Psoas muscle (tissue), 8 donors: Measurements from ENCODE around the gene SH3RF2. TPM values are rescaled to one million over a fixed set of nuclear protein-coding genes. Genes with fewer than 3 reads are reported as not detected.
A peak's percentile ranks its signal among the peaks of the same experiment; 100 is the strongest.
"Not testable (repeated sequence)": the region's sequence is repeated elsewhere in the genome, so short reads cannot be mapped to it uniquely, and the experiment has no call there.

Experiments
- ATAC-seq, 4 donors: fragments of 200-7000 bp; cut with Tn5 transposase; one replicate each; pipeline ENCODE4 v1.9.1; 2020; ENCODE audit warnings: moderate library complexity in 3 of 4, mild to moderate bottlenecking in 2 of 4
- DNase-seq, 2 donors: peaks; one replicate each; pipeline ENCODE4 v3.0.0-alpha.2; 2020
- H3K27ac ChIP-seq: fragments of 200-600 bp; one replicate; pipeline ENCODE4 v1.8.0; 2022
- H3K27me3 ChIP-seq, 3 donors: fragments of 200-600 bp in 1 of 3; one replicate each; pipeline versions ENCODE4 v1.6.1 to v1.8.0; 2013 to 2022; ENCODE audit warnings: low read length in 2 of 3, mild to moderate bottlenecking in 2 of 3, moderate library complexity in 1 of 3; ENCODE audit not compliant: insufficient read depth in 3 of 3
- H3K36me3 ChIP-seq, 2 donors: fragments of 200-600 bp in 1 of 2; one replicate each; pipeline versions ENCODE4 v1.6.1 to v1.8.0; 2013 to 2022; ENCODE audit warnings: low read depth in 1 of 2, mild to moderate bottlenecking in 1 of 2, moderate library complexity in 1 of 2; ENCODE audit not compliant: insufficient read depth in 1 of 2
- H3K4me1 ChIP-seq: fragments of 200-600 bp; one replicate; pipeline ENCODE4 v1.8.0; 2022
- H3K4me3 ChIP-seq: fragments of 200-600 bp; one replicate; pipeline ENCODE4 v1.8.0; 2022; ENCODE audit warnings: mild to moderate bottlenecking
- H3K9me3 ChIP-seq: fragments of 200-600 bp; one replicate; pipeline ENCODE4 v1.8.0; 2022
- WGBS, 3 donors: extraction: QIAGEN DNeasy Blood & Tissue Kit; methylation state at CpG; one replicate each; pipeline versions ENCODE4 v1.1.6 to v1.1.7; 2013; 5-methylcytosine and 5-hydroxymethylcytosine counted together
- intact Hi-C, 2 donors: fragments of 100-400 bp; cut with DNase I; formaldehyde crosslinking; loops; one replicate each; pipeline versions ENCODE4 v1.11.0 to v1.14.2; 2022
- polyA plus RNA-seq, 3 donors: library from polyadenylated mRNA; stranded (reverse); fragments of 200-250 nt; gene quantifications; one replicate each; pipeline ENCODE4 v1.2.3, GENCODE V29; 2013
- total RNA-seq, 4 donors: library from RNA; stranded (reverse); fragmentation: NEBNext Ultra II Directional in 2 of 4; extraction: Animal tissue kit (Norgen Biotek cat#: 25700) in 2 of 4; gene quantifications; one replicate each; pipeline versions ENCODE4 v1.2.1 to v1.2.4, GENCODE V29; 2021 to 2023
- TF ChIP-seq, protein P1 (sequence below): fragments of 200-600 bp; IDR thresholded peaks from one replicate; pipeline ENCODE4 v1.8.0; 2022; ENCODE audit warnings: antibody characterized with exemption
- donor health status: healthy with polysubstance abuse.
- donor health status: DM: no; HTN: no; CAD: no; lungs with moderate emphysema.
- donor health status: Bipolar disorder and iron deficiency.
- donor health status: healthy.
- donor health status: DM: yes; HTN: yes; CAD: no.
- donor health status: DM: no; HTN: no; CAD: no.
- donor health status: DM: no; HTN: no; CAD: no.
- donor health status: DM: yes; HTN: yes; CAD: no.

The SH3RF2 gene
- total and polyA plus RNA-seq, 7 donors: 1.1 to 64.1 (median 24.3) TPM

DNA sequence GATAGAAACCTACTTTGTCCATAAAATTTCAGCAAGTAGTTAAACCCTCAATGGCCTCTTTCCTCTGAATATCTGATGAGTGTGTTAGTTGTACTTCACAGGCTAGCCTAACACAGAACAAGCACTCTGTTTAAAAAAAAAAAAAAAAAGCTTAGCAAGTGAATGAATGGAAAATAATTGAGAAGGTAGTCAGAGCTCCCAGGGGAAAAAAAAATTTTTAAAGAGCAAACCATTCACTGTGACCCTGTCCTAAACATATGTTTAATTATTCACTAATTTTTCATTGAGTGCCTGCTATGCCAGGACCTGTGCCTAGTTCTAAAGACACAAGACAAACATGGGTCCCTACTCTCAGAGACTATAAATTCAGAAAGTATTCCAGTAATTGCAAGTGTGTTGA lies 69.3 kb downstream of the SH3RF2 start:
- DNase-seq (no peak), ATAC-seq (no peak)
- H3K4me1 ChIP-seq: no peaks in the 10 kb centered on the region
- intact Hi-C loops: no loop called here
- no peak overlapping the region for H3K4me3 ChIP-seq
- TF ChIP-seq, protein P1, sequence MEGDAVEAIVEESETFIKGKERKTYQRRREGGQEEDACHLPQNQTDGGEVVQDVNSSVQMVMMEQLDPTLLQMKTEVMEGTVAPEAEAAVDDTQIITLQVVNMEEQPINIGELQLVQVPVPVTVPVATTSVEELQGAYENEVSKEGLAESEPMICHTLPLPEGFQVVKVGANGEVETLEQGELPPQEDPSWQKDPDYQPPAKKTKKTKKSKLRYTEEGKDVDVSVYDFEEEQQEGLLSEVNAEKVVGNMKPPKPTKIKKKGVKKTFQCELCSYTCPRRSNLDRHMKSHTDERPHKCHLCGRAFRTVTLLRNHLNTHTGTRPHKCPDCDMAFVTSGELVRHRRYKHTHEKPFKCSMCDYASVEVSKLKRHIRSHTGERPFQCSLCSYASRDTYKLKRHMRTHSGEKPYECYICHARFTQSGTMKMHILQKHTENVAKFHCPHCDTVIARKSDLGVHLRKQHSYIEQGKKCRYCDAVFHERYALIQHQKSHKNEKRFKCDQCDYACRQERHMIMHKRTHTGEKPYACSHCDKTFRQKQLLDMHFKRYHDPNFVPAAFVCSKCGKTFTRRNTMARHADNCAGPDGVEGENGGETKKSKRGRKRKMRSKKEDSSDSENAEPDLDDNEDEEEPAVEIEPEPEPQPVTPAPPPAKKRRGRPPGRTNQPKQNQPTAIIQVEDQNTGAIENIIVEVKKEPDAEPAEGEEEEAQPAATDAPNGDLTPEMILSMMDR: no peak
- no peaks in the 10 kb centered on the region for H3K27me3 ChIP-seq
- H3K9me3 ChIP-seq: no peaks in the 10 kb centered on the region
- H3K36me3 ChIP-seq: no peaks in the 10 kb centered on the region
- H3K27ac ChIP-seq: no peak overlapping the region

DNA sequence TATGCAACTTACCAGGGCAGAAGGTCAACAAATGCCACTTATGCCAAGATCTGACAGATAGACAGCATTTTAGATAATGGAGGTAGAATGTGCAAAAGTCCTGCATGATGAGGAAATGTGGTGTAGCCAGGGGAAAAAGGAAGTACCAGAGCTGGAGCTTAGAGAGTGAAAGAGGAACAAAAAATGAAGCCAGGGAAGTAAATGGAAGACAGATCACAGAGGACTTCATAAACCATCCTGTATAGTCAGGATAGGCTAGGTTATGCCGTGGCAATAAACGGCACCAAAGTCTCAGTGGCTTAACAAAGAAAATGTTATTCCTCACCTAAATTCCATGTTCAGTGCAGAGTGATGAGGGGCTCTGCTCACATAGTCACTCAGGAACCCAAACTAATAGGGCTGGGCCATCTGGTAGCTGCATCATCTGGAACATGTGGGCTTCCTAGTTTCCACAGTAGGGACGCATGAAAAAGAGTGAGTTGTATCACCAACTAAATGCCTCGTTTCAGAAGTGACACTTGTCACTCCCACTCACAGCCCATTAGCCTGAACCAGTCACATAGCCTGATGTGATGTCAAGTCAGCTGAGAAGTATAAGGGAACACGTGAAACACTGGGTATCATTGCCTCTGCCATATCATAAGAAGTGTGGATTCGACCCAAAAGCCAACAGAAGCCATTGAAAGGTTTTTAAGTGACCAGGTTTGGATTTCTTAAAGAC lies 70.3 kb downstream of the SH3RF2 start:
- TF ChIP-seq, protein P1: no peak
- ATAC-seq: peak in 1 of 4 donors; percentile 28
- H3K27me3 ChIP-seq: no peaks in the 10 kb centered on the region
- no peaks in the 10 kb centered on the region for H3K36me3 ChIP-seq
- H3K9me3 ChIP-seq: no peaks in the 10 kb centered on the region
- no peaks in the 10 kb centered on the region for H3K4me1 ChIP-seq
- WGBS, 3 donors: 78 to 84% (median 81%) methylated on average over 6 of the region's 6 CpGs
- intact Hi-C loops: no loop called here
- H3K4me3 ChIP-seq: no peak overlapping the region
- DNase-seq: no peak
- no peak overlapping the region for H3K27ac ChIP-seq

DNA sequence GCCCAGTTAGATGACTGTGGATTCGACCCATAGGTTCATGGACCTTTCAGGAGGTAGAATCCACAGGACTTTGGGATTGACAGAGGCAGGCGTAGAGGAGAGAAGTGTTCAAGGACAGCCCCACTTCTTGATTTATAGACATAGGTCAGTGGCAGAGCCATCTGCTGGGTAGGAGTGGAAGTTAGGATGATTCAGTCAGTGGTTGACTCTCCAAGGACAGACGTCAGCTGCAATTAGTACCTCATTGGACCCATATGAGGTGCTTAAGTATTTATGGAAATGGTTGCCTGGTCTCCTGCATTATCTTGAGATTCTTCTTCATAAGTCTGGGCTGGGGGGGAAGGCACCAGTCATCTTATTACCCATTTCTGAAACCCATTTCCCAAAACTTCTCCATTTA lies 70.9 kb downstream of the SH3RF2 start:
- intact Hi-C loops: no loop called here
- no peak overlapping the region for H3K27ac ChIP-seq
- H3K4me3 ChIP-seq: no peak overlapping the region
- H3K4me1 ChIP-seq: no peaks in the 10 kb centered on the region
- TF ChIP-seq, protein P1: no peak
- DNase-seq (no peak), ATAC-seq (peak; percentile 76 to 96 (median 93))
- no peaks in the 10 kb centered on the region for H3K36me3 ChIP-seq
- no peaks in the 10 kb centered on the region for H3K27me3 ChIP-seq
- H3K9me3 ChIP-seq: no peaks in the 10 kb centered on the region
- 56 to 62% (median 58%) methylated on average over 3 of the region's 3 CpGs for WGBS, 3 donors

DNA sequence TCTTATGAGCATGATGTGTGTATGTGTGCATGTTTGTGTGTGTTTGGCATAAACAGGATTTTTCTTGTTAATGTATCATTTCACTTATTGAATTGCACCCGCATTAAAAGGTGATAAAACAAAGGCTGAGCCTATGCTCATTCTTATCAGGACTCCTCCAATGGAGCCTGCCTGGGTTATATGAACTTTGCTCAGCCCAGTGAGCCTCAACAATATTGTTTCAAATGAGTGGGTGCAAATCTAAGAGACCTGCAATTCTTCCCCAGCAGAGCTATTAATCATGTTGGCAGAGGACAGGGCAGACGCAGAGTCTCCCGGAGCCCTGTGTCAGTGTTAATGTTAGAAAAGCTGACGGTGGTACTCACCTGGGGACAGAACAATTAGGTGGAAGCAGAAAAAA lies 71.6 kb downstream of the SH3RF2 start:
- Histone ChIP-seq H3K27ac (no peak overlapping the region), H3K4me1 (no peaks in the 10 kb centered on the region), H3K27me3 (no peaks in the 10 kb centered on the region), H3K9me3 (no peaks in the 10 kb centered on the region), H3K36me3 (no peaks in the 10 kb centered on the region), H3K4me3 (no peak overlapping the region)
- TF ChIP-seq, protein P1: no peak
- 58 to 65% (median 62%) methylated on average over 4 of the region's 4 CpGs for WGBS, 3 donors
- intact Hi-C loops: no loop called here
- peak in 1 of 4 donors; percentile 33 for ATAC-seq
- DNase-seq: no peak

DNA sequence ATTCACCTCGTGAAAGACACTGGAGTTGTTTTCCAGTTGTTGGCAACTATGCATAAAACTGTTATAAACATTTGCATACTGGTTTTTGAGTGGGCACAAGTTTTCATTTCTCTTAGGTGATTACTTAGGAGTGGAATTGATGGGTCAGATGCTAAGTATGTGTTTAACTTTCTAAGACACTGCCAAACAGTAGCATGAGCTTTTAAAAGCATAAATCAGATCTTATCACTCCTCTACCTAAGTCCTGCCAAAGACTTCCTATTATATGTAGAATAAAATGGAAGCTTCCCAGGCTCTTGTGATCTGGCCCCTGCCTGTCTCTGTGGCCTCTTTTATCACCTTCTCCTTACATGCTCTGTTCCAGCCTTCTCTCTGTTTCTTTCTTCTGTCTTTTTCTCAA lies 72.6 kb downstream of the SH3RF2 start:
- no peaks in the 10 kb centered on the region for H3K9me3 ChIP-seq
- WGBS, 3 donors: 30 to 67% (median 38%) methylated on average over 1 of the region's 1 CpG
- TF ChIP-seq, protein P1: no peak
- DNase-seq (no peak), ATAC-seq (no peak)
- H3K27ac ChIP-seq: no peak overlapping the region
- no peak overlapping the region for H3K4me3 ChIP-seq
- peaks cover 0 to 3% of the 10 kb centered on the region in 2 donors for H3K36me3 ChIP-seq
- H3K27me3 ChIP-seq: no peaks in the 10 kb centered on the region
- no peaks in the 10 kb centered on the region for H3K4me1 ChIP-seq
- intact Hi-C loops: no loop called here

DNA sequence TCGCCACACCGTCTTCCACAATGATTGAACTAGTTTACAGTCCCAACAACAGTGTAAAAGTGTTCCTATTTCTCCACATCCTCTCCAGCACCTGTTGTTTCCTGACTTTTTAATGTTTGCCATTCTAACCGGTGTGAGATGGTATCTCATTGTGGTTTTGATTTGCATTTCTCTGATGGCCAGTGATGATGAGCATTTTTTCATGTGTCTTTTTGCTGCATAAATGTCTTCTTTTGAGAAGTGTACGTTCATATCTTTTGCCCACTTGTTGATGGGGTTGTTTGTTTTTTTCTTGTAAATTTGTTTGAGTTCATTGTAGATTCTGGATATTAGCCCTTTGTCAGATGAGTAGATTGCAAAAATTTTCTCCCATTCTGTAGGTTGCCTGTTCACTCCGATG lies 74.1 kb downstream of the SH3RF2 start:
- H3K4me3 ChIP-seq, H3K9me3 ChIP-seq, intact Hi-C loops, ATAC-seq, H3K27me3 ChIP-seq, DNase-seq, H3K27ac ChIP-seq, H3K4me1 ChIP-seq: not testable (repeated sequence)
- 73 to 88% (median 88%) methylated on average over 5 of the region's 5 CpGs for WGBS, 3 donors
- H3K36me3 ChIP-seq: peaks cover 0 to 14% of the 10 kb centered on the region in 2 donors
